GM18505 (cell line): Measurements from ENCODE around the gene TH.

ENCODE experiments used
- ATAC-seq: cut with Tn5 transposase; IDR thresholded peaks from one replicate; pipeline ENCODE4 v1.9.1; 2021; ENCODE audit not compliant: unreplicated experiment
- POLR2A ChIP-seq: IDR thresholded peaks from 4 replicates; pipeline ENCODE4 v1.6.1; 2011; ENCODE audit warnings: borderline replicate concordance; ENCODE audit not compliant: insufficient read depth, insufficient read length; ENCODE audit errors: extremely low read depth

Gene TH

DNA sequence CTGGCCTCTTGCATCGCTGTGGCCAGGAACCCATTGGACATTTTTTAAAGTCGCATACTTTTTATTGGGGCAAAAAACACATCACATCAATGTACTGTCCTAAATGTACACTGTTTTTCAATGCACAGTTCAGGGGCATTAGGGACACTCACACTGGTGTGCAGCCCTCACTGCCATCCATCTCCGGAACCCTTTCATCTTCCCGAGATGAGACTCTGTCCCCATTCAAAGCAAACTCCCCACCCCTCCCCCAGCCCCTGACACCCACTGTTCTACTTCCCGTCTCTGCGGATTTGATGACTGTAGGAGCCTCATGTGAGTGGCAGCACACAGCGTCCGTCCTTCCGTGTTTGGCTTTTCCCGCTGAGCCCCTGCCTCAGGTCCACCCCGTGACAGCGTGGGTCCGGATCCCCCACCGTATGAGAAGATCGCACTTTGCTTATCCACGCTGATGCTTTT lies 41.8 kb upstream of the TH start:
- no peak for TF ChIP-seq POLR2A
- ATAC-seq = no peak

GRCh38 chr11:2212411-2213251 lies 41.0 kb upstream of the TH start:
- no peak for ATAC-seq

GRCh38 chr11:2211113-2211971 lies 39.7 kb upstream of the TH start:
- no peak for ATAC-seq
- no peak for TF ChIP-seq POLR2A

More at GRCh38 chr11:2212411-2213251, 41.0 kb upstream of the TH start:
- no peak for TF ChIP-seq POLR2A

DNA sequence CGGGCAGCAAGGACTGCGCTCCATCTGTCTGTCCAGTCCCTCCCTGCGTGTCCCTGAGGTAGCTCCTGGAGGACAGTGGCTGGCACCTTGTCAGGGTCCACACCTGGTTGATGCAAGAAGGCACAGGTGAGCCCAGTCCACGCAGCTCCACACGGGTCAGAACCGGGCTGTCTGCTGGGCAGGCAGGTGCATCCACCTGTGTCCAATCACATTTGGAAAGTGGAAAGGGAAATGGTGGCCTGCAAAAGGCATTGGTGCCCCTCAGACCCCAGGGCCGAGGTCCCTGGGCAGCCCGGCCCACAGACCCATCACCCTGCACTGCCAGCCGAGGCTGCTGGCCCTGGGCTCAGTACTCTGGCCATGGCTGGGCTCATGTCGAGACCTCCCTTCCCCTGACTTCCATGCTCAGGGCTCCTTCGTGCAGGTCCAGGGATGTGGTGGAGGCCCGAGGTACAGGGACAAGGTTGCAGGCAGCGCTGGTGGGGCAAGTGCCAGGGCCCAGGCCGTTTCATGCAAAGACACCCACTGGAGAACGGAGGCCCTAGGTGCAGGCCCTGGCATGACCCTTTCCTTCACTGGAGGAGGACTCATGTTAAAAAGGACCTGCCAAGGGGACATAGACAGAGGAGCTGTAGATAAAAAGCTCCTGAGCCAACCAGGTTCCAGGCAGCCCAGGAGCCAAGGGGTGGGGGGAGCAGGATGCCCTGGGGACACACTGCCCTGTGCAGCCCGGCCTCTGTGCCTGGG lies 38.9 kb upstream of the TH start:
- no peak for TF ChIP-seq POLR2A
- ATAC-seq = no peak

DNA sequence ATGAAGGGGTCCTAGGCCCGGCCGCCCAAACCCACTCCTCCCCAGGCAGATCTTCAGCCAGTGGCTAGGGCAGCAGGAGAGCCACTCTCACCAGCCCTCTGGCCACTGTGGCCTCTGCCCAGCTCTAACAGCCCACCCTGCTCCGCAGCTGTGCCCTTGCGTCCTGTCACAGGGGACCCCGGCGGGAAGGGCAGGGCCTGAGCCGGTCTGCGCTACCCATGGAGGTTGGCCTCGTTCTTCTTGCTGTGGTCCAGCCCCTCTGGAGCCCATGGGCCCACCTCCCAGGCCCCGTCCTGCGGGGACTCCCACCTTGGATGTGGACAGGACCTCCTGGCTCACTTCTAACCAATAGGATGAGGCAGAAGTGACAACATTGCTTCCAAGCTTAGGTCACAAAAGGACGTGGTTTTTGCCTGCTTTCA lies 38.3 kb upstream of the TH start:
- no peak for ATAC-seq
- no peak for TF ChIP-seq POLR2A

DNA sequence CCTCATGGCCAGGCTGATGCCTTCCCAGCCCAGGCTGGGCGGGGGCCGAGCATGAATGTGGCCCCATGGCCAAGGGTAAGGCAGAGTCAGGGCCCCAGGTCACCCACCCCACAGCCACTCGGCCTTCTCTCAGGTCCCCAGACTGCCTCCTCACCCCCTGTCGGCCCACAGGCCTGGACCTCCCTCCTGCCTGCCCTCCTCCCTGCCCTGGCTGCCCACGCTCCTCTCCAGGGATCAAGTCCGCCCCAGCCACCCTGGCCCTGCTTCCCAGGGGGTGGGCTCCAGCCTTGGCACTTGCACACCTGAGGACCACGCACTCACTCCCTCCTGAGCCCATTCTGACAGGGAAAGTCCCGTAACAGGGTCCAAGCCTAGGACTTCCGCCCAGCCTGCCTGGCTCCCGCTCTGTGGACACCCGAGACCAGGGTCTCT lies 37.8 kb upstream of the TH start:
- ATAC-seq = no peak
- TF ChIP-seq POLR2A = no peak

GRCh38 chr11:2208691-2209369 lies 37.2 kb upstream of the TH start:
- no peak for ATAC-seq
- TF ChIP-seq POLR2A = no peak

DNA sequence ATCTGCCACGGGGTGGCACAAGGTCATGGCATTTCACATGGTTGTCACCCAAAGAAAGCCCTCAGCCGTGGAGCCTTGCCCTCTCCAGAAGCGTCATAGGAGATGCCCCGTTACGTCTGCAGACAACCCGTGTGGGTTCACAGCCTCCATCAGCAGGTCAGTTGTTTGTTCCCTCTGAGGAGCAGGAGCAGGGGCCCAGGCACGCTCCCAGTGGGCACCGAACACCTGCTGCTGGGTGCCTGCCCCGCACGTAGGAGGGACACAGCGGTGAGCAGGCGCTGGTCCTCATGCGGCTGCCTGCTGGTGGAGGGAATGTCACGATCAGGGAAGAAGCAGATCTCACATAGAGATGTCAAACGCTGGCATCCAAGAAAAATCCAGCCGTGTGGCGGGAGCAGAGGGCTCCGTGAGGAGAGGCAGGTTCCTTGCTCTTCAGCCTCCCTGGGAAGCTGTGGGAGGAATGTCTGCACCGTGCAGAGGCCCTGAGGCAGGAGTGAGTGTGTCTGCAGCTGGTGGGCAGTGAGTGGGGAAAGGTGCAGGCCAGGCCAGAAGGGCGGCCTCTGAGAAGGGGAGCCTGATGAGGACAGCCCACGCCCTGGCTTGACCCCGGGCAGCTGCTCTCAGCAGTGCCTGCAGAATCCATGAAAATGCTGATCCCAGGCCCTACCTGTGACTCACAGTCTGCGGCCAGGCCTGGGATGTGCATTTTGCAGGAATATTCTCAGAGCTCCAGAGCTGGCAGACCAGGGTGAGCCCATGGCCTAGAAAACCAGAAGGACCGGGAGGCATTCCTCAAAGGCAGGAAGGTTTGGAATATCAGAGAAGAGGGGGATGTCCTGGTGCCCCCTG lies 36.4 kb upstream of the TH start:
- ATAC-seq = no peak
- no peak for TF ChIP-seq POLR2A

DNA sequence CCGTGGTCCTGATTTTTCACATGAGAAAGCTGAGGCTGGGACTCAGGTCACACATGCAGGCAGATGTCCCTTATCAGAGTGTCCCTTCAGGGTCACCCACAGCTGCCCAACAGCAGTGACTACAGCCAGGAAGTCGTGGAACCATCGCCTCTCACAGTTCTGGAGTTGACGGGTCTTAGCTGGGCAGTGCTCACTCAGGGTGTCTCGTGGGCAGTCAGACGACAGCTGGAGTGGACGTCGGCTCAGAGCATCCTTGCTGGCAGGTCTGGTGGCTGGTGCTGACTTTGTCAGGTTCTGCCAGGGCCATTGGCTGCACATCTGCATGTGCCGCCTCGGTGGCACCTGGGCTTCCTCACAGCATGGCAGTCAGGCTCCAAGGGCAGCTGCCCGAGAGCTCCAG lies 35.6 kb upstream of the TH start:
- TF ChIP-seq POLR2A = no peak
- no peak for ATAC-seq

- TF ChIP-seq POLR2A = no peak
- no peak for ATAC-seq
Measured at GRCh38 chr11:2205981-2206690, 34.5 kb upstream of the TH start.

GRCh38 chr11:2205214-2205720 lies 33.7 kb upstream of the TH start:
- ATAC-seq = no peak
- no peak for TF ChIP-seq POLR2A
